ENCODE data around the gene FAM219A.

The FAM219A gene

GRCh38 chr9:34419716-34420504 lies 38.5 kb downstream of the FAM219A start:
- Mint-ChIP-seq H3K9me3 (no peaks in the 10 kb centered on the region), H3K27me3 (no peaks in the 10 kb centered on the region), H3K36me3 (peaks cover 3 to 10% of the 10 kb centered on the region in 2 donors), H3K27ac (no peak overlapping the region), H3K4me1 (peaks cover 0 to 2% of the 10 kb centered on the region in 2 donors), H3K4me3 (no peak overlapping the region)
- ATAC-seq (replicated peaks) (no peak), DNase-seq (no peak)

GRCh38 chr9:34417734-34418133 lies 40.6 kb downstream of the FAM219A start:
- ATAC-seq (replicated peaks) (no peak), DNase-seq (no peak)
- Mint-ChIP-seq H3K9me3 (no peaks in the 10 kb centered on the region), H3K27me3 (no peaks in the 10 kb centered on the region), H3K4me3 (no peak overlapping the region), H3K4me1 (peaks cover 0 to 2% of the 10 kb centered on the region in 2 donors), H3K36me3 (peaks cover 3 to 6% of the 10 kb centered on the region in 2 donors), H3K27ac (no peak overlapping the region)

GRCh38 chr9:34413231-34413852 lies 45.0 kb downstream of the FAM219A start:
- ATAC-seq (replicated peaks), result no peak
- Mint-ChIP-seq H3K36me3 (peaks cover 5 to 6% of the 10 kb centered on the region in 2 donors), H3K4me3 (no peak overlapping the region), H3K4me1 (no peaks in the 10 kb centered on the region), H3K27me3 (no peaks in the 10 kb centered on the region), H3K9me3 (no peaks in the 10 kb centered on the region), H3K27ac (no peak overlapping the region)
- no peak for DNase-seq

- Mint-ChIP-seq H3K4me1 (no peaks in the 10 kb centered on the region), H3K36me3 (peaks cover 5 to 6% of the 10 kb centered on the region in 2 donors), H3K9me3 (no peaks in the 10 kb centered on the region), H3K4me3 (no peak overlapping the region), H3K27ac (no peak overlapping the region), H3K27me3 (no peaks in the 10 kb centered on the region)
- no peak for DNase-seq
- ATAC-seq (replicated peaks), result no peak
These were observed 46.0 kb downstream of the FAM219A start for GRCh38 chr9:34412336-34412735.

GRCh38 chr9:34409154-34409553 lies 49.2 kb downstream of the FAM219A start:
- no peak for ATAC-seq (replicated peaks)
- Mint-ChIP-seq H3K4me3 (no peak overlapping the region), H3K9me3 (no peaks in the 10 kb centered on the region), H3K4me1 (no peaks in the 10 kb centered on the region), H3K27me3 (no peaks in the 10 kb centered on the region), H3K27ac (no peak overlapping the region), H3K36me3 (peaks cover under 1 to 6% of the 10 kb centered on the region in 2 donors)
- DNase-seq, result no peak

- no peaks in the 10 kb centered on the region for H3K9me3 Mint-ChIP-seq
- ATAC-seq (replicated peaks) (no peak), DNase-seq (no peak)
- H3K36me3 Mint-ChIP-seq, result peaks cover 8 to 10% of the 10 kb centered on the region in 2 donors
- no peaks in the 10 kb centered on the region for H3K4me1 Mint-ChIP-seq
- no peak overlapping the region for H3K4me3 Mint-ChIP-seq
- H3K27me3 Mint-ChIP-seq, result no peaks in the 10 kb centered on the region
- no peak overlapping the region for H3K27ac Mint-ChIP-seq
These were observed 50.2 kb downstream of the FAM219A start for GRCh38 chr9:34408173-34408572.

- no peak overlapping the region for H3K27ac Mint-ChIP-seq
These were observed 52.2 kb downstream of the FAM219A start for GRCh38 chr9:34406219-34406618.

GRCh38 chr9:34405719-34406118 lies 52.7 kb downstream of the FAM219A start:
- Mint-ChIP-seq H3K27ac (no peak overlapping the region), H3K9me3 (no peaks in the 10 kb centered on the region), H3K4me3 (no peak overlapping the region), H3K4me1 (no peaks in the 10 kb centered on the region), H3K36me3 (peaks cover 25 to 26% of the 10 kb centered on the region in 2 donors), H3K27me3 (no peaks in the 10 kb centered on the region)
- no peak for DNase-seq
- ATAC-seq (replicated peaks), result no peak

More at GRCh38 chr9:34406219-34406618, 52.2 kb downstream of the FAM219A start:
- Mint-ChIP-seq H3K4me3 (no peak overlapping the region), H3K36me3 (peaks cover 23 to 24% of the 10 kb centered on the region in 2 donors), H3K9me3 (no peaks in the 10 kb centered on the region), H3K4me1 (no peaks in the 10 kb centered on the region), H3K27me3 (no peaks in the 10 kb centered on the region)
- DNase-seq (no peak), ATAC-seq (replicated peaks) (no peak)

GRCh38 chr9:34403554-34404380 lies 54.6 kb downstream of the FAM219A start:
- H3K27me3 Mint-ChIP-seq, result no peaks in the 10 kb centered on the region
- peak in 1 of 2 donors; percentile 42 for ATAC-seq (replicated peaks)
- no peak for DNase-seq
- H3K4me3 Mint-ChIP-seq, result no peak overlapping the region
- no peaks in the 10 kb centered on the region for H3K4me1 Mint-ChIP-seq
- H3K9me3 Mint-ChIP-seq, result no peaks in the 10 kb centered on the region
- peaks cover 36 to 43% of the 10 kb centered on the region in 2 donors for H3K36me3 Mint-ChIP-seq
- no peak overlapping the region for H3K27ac Mint-ChIP-seq

- H3K27me3 Mint-ChIP-seq, result no peaks in the 10 kb centered on the region
- no peak for ATAC-seq (replicated peaks)
- H3K27ac Mint-ChIP-seq, result no peak overlapping the region
These were observed 57.4 kb downstream of the FAM219A start for GRCh38 chr9:34400686-34401602.

GRCh38 chr9:34400275-34400674 lies 58.1 kb downstream of the FAM219A start:
- ATAC-seq (replicated peaks) (no peak), DNase-seq (no peak)
- H3K4me3 Mint-ChIP-seq, result no peak overlapping the region
- no peak overlapping the region for H3K27ac Mint-ChIP-seq
- H3K4me1 Mint-ChIP-seq, result no peaks in the 10 kb centered on the region
- no peaks in the 10 kb centered on the region for H3K27me3 Mint-ChIP-seq
- H3K36me3 Mint-ChIP-seq, result peaks cover 34 to 48% of the 10 kb centered on the region in 2 donors
- no peaks in the 10 kb centered on the region for H3K9me3 Mint-ChIP-seq

More at GRCh38 chr9:34400686-34401602, 57.4 kb downstream of the FAM219A start:
- peaks cover 34 to 48% of the 10 kb centered on the region in 2 donors for H3K36me3 Mint-ChIP-seq
- H3K4me1 Mint-ChIP-seq, result no peaks in the 10 kb centered on the region
- no peak overlapping the region for H3K4me3 Mint-ChIP-seq
- DNase-seq, result no peak
- H3K9me3 Mint-ChIP-seq, result no peaks in the 10 kb centered on the region

GRCh38 chr9:34399729-34400128 lies 58.6 kb downstream of the FAM219A start:
- Mint-ChIP-seq H3K27ac (no peak overlapping the region), H3K9me3 (no peaks in the 10 kb centered on the region), H3K36me3 (peaks cover 32 to 48% of the 10 kb centered on the region in 2 donors), H3K4me1 (no peaks in the 10 kb centered on the region), H3K27me3 (no peaks in the 10 kb centered on the region), H3K4me3 (no peak overlapping the region)
- DNase-seq (no peak), ATAC-seq (replicated peaks) (no peak)

- Mint-ChIP-seq H3K4me1 (no peaks in the 10 kb centered on the region), H3K36me3 (peaks cover 29 to 44% of the 10 kb centered on the region in 2 donors), H3K27me3 (no peaks in the 10 kb centered on the region), H3K9me3 (no peaks in the 10 kb centered on the region), H3K4me3 (no peak overlapping the region), H3K27ac (no peak overlapping the region)
- ATAC-seq (replicated peaks) (no peak), DNase-seq (no peak)
These were observed 59.5 kb downstream of the FAM219A start for GRCh38 chr9:34398875-34399274.

Data from stimulated activated naive B cell treated with anti-CD40 and anti-IgM and Interleukin-4, amounts not matched to agents 10 μg/mL and 1 μg/mL and 100 μg/mL, for 72 hours (primary cell).